Measurements from ENCODE around the gene ARHGAP42. TPM values are rescaled to one million over a fixed set of nuclear protein-coding genes. Genes with fewer than 3 reads are reported as not detected.

Gene ARHGAP42
- total RNA-seq, 1 donor from 2014 or later = 33.2 TPM

DNA sequence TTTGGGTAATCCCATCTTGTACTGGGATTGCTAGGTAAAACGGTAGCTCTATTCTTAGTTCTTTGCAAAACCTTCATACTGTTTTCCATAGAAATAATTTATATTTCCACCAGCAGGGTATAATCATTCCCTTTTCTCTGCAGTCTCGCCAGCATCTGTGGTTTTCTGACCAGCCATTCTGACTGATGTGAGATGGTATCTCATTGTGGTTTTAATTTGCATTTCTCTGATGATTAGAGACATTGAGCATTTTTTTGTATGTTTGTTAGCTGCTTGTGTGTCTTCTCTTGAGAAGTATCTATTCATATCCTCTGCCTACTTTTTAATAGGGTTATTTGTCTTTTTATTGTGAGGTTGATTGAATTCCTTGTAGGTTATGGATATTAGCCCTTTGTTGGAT, 221.7 kb downstream of the ARHGAP42 start:
- FAIRE-seq = no peak
- no peaks in the 10 kb centered on the region for H3K9me3 ChIP-seq (ENCODE audit: insufficient read depth, low read depth, low read length)
- peaks cover 5% of the 10 kb centered on the region for H3K4me1 ChIP-seq (ENCODE audit: insufficient read depth, low read length)
- TF ChIP-seq EZH2 (IDR thresholded peaks at IDR 0.05; ENCODE audit: insufficient read depth, low read length) (no peak), CTCF (IDR thresholded peaks at IDR 0.05; ENCODE audit: insufficient read depth, low read depth, low read length) (no peak)
- no peaks in the 10 kb centered on the region for H3K79me2 ChIP-seq (ENCODE audit: insufficient read depth, low read length)
- H3K4me2 ChIP-seq (ENCODE audit: low read length) = peak overlapping the region; percentile 22
- no peaks in the 10 kb centered on the region for H3K27me3 ChIP-seq (ENCODE audit: insufficient read depth, low read length)
- H3K36me3 ChIP-seq (ENCODE audit: insufficient read depth, low read length) = no peaks in the 10 kb centered on the region
- H2AFZ ChIP-seq (ENCODE audit: low read depth, low read length) = no peak overlapping the region
- Mint-ChIP-seq H3K9me3 (ENCODE audit: unreplicated experiment) (no peaks in the 10 kb centered on the region), H3K27ac (ENCODE audit: unreplicated experiment) (peak overlapping the region; percentile 94), H3K27me3 (ENCODE audit: low read depth, unreplicated experiment) (no peaks in the 10 kb centered on the region), H3K4me1 (ENCODE audit: low read depth, unreplicated experiment) (peaks cover 18% of the 10 kb centered on the region), H3K4me3 (ENCODE audit: unreplicated experiment) (no peak overlapping the region), H3K36me3 (ENCODE audit: low read depth, unreplicated experiment) (peaks cover 2% of the 10 kb centered on the region)
- no peaks in the 10 kb centered on the region for H4K20me1 ChIP-seq (ENCODE audit: insufficient read depth, low read length)
- H3K27ac ChIP-seq (ENCODE audit: low read depth, low read length) = no peak overlapping the region
- H3K9ac ChIP-seq (ENCODE audit: low read length) = no peak overlapping the region
- peak; percentile 83 for DNase-seq (ENCODE audit: low read depth)
- no peak overlapping the region for H3K4me3 ChIP-seq (ENCODE audit: insufficient read depth, low read depth, low read length)

- Mint-ChIP-seq H3K9me3 (ENCODE audit: unreplicated experiment) (no peaks in the 10 kb centered on the region), H3K4me3 (ENCODE audit: unreplicated experiment) (no peak overlapping the region), H3K27ac (ENCODE audit: unreplicated experiment) (peak overlapping the region; percentile 54), H3K27me3 (ENCODE audit: low read depth, unreplicated experiment) (no peaks in the 10 kb centered on the region), H3K4me1 (ENCODE audit: low read depth, unreplicated experiment) (peaks cover 18% of the 10 kb centered on the region), H3K36me3 (ENCODE audit: low read depth, unreplicated experiment) (peaks cover 7% of the 10 kb centered on the region)
- no peak overlapping the region for H3K4me3 ChIP-seq (ENCODE audit: insufficient read depth, low read depth, low read length)
- no peak overlapping the region for H3K4me2 ChIP-seq (ENCODE audit: low read length)
- H3K27ac ChIP-seq (ENCODE audit: low read depth, low read length) = no peak overlapping the region
- DNase-seq (ENCODE audit: low read depth) = no peak
- H3K4me1 ChIP-seq (ENCODE audit: insufficient read depth, low read length) = peaks cover 5% of the 10 kb centered on the region
- no peaks in the 10 kb centered on the region for H3K27me3 ChIP-seq (ENCODE audit: insufficient read depth, low read length)
- H3K9ac ChIP-seq (ENCODE audit: low read length) = no peak overlapping the region
- TF ChIP-seq EZH2 (IDR thresholded peaks at IDR 0.05; ENCODE audit: insufficient read depth, low read length) (no peak), CTCF (IDR thresholded peaks at IDR 0.05; ENCODE audit: insufficient read depth, low read depth, low read length) (no peak)
- no peaks in the 10 kb centered on the region for H3K9me3 ChIP-seq (ENCODE audit: insufficient read depth, low read depth, low read length)
- no peaks in the 10 kb centered on the region for H3K36me3 ChIP-seq (ENCODE audit: insufficient read depth, low read length)
- H4K20me1 ChIP-seq (ENCODE audit: insufficient read depth, low read length) = no peaks in the 10 kb centered on the region
- no peak overlapping the region for H2AFZ ChIP-seq (ENCODE audit: low read depth, low read length)
- H3K79me2 ChIP-seq (ENCODE audit: insufficient read depth, low read length) = no peaks in the 10 kb centered on the region
- no peak for FAIRE-seq
Measured at GRCh38 chr11:100910808-100911207, 223.7 kb downstream of the ARHGAP42 start.

GRCh38 chr11:100914415-100915110, 227.5 kb downstream of the ARHGAP42 start:
- DNase-seq (ENCODE audit: low read depth) = no peak
- Histone ChIP-seq H3K4me2 (ENCODE audit: low read length) (no peak overlapping the region), H3K9me3 (ENCODE audit: insufficient read depth, low read depth, low read length) (no peaks in the 10 kb centered on the region), H3K79me2 (ENCODE audit: insufficient read depth, low read length) (no peaks in the 10 kb centered on the region), H3K4me1 (ENCODE audit: insufficient read depth, low read length) (peaks cover 7% of the 10 kb centered on the region), H3K36me3 (ENCODE audit: insufficient read depth, low read length) (no peaks in the 10 kb centered on the region), H4K20me1 (ENCODE audit: insufficient read depth, low read length) (no peaks in the 10 kb centered on the region), H3K27me3 (ENCODE audit: insufficient read depth, low read length) (no peaks in the 10 kb centered on the region), H3K9ac (ENCODE audit: low read length) (no peak overlapping the region), H2AFZ (ENCODE audit: low read depth, low read length) (no peak overlapping the region), H3K27ac (ENCODE audit: low read depth, low read length) (no peak overlapping the region), H3K4me3 (ENCODE audit: insufficient read depth, low read depth, low read length) (no peak overlapping the region)
- peaks cover 7% of the 10 kb centered on the region for H3K36me3 Mint-ChIP-seq (ENCODE audit: low read depth, unreplicated experiment)
- H3K4me3 Mint-ChIP-seq (ENCODE audit: unreplicated experiment) = no peak overlapping the region
- TF ChIP-seq EZH2 (IDR thresholded peaks at IDR 0.05; ENCODE audit: insufficient read depth, low read length) (no peak), CTCF (IDR thresholded peaks at IDR 0.05; ENCODE audit: insufficient read depth, low read depth, low read length) (no peak)
- H3K9me3 Mint-ChIP-seq (ENCODE audit: unreplicated experiment) = no peaks in the 10 kb centered on the region
- no peaks in the 10 kb centered on the region for H3K27me3 Mint-ChIP-seq (ENCODE audit: low read depth, unreplicated experiment)
- no peak overlapping the region for H3K27ac Mint-ChIP-seq (ENCODE audit: unreplicated experiment)
- peaks cover 17% of the 10 kb centered on the region for H3K4me1 Mint-ChIP-seq (ENCODE audit: low read depth, unreplicated experiment)
- no peak for FAIRE-seq
